H1 (cell line): ENCODE results near the gene PITPNC1. TPM values are rescaled to one million over a fixed set of nuclear protein-coding genes. Genes with fewer than 3 reads are reported as not detected.

Experiments
- CTCF ChIA-PET: fragments of 300-600 bp; sonication (Branson Sonifier 250); formaldehyde crosslinking; loops from one replicate; lab custom pipeline; 2021; ENCODE audit not compliant: partially characterized antibody; lab: Charles Lee
- POLR2A ChIA-PET: fragments of 300-600 bp; sonication (Branson Sonifier 250); formaldehyde crosslinking; loops from one replicate; lab custom pipeline; 2021; ENCODE audit warnings: inconsistent platforms; ENCODE audit not compliant: partially characterized antibody; lab: Charles Lee
- DNase-seq, 2 experiments: peaks; one replicate each; pipeline versions ENCODE4 v3.0.0 to v3.0.0-alpha.2; 2010 to 2022; ENCODE audit warnings: low spot score in 2 of 2, low read depth in 1 of 2, mixed read lengths in 1 of 2
- FAIRE-seq: peaks from 2 replicates; lab custom pipeline; 2011; peaks lifted over from hg19 to GRCh38; lab: Jason Lieb, UNC
- H2AFZ ChIP-seq: 2 replicates; pipeline ENCODE4 v1.8.1; 2012; ENCODE audit warnings: low read length, inconsistent platforms
- H2AK5ac ChIP-seq: 2 replicates; pipeline ENCODE4 v1.6.1; 2013; ENCODE audit warnings: low read depth, low read length
- H2BK120ac ChIP-seq: replicated peaks from 2 replicates; pipeline ENCODE3; 2013; ENCODE audit warnings: low read depth, low read length, inconsistent platforms
- H2BK12ac ChIP-seq: 2 replicates; pipeline ENCODE4 v1.6.1; 2013; ENCODE audit warnings: low read depth, low read length
- H2BK15ac ChIP-seq: 2 replicates; pipeline ENCODE4 v1.6.1; 2013; ENCODE audit warnings: low read length
- H2BK20ac ChIP-seq: 2 replicates; pipeline ENCODE4 v1.6.1; 2013; ENCODE audit warnings: low read length
- H2BK5ac ChIP-seq: 2 replicates; pipeline ENCODE4 v1.6.1; 2013; ENCODE audit warnings: low read depth, low read length
- H3K14ac ChIP-seq: 2 replicates; pipeline ENCODE4 v1.6.1; 2013; ENCODE audit warnings: inconsistent platforms; ENCODE audit not compliant: insufficient read length
- H3K18ac ChIP-seq: 2 replicates; pipeline ENCODE4 v1.6.1; 2013; ENCODE audit warnings: low read length; ENCODE audit errors: extremely low read depth
- H3K23ac ChIP-seq: 2 replicates; pipeline ENCODE4 v1.6.1; 2013; ENCODE audit warnings: inconsistent platforms; ENCODE audit not compliant: insufficient read length
- H3K23me2 ChIP-seq: 2 replicates; pipeline ENCODE4 v1.6.1; 2013; ENCODE audit warnings: low read depth, low read length
- H3K27ac ChIP-seq: 2 replicates; pipeline ENCODE4 v1.6.1; 2011; ENCODE audit warnings: low read depth, low read length, inconsistent platforms
- H3K27me3 ChIP-seq, 4 experiments: replicated peaks in 1 of 4; 1 replicate in 1 of 4; 2 replicates in 3 of 4; pipeline versions ENCODE4 v1.6.1 to v1.8.1; 2011 to 2013; ENCODE audit warnings: low read length in 3 of 4, mild to moderate bottlenecking in 3 of 4, inconsistent platforms in 2 of 4, mixed read lengths in 2 of 4, moderate library complexity in 1 of 4; ENCODE audit not compliant: control insufficient read depth in 3 of 4, insufficient read depth in 3 of 4; ENCODE audit errors: extremely low read depth in 1 of 4
- H3K36me3 ChIP-seq, 4 experiments: 2 replicates each; pipeline versions ENCODE4 v1.6.1 to v1.8.1; 2011 to 2013; ENCODE audit warnings: mild to moderate bottlenecking in 4 of 4, low read length in 3 of 4, moderate library complexity in 2 of 4, control low read depth in 1 of 4, inconsistent platforms in 1 of 4; ENCODE audit not compliant: insufficient read depth in 4 of 4, control insufficient read depth in 2 of 4
- H3K4ac ChIP-seq: replicated peaks from 2 replicates; pipeline ENCODE3; 2013; ENCODE audit warnings: low read length, low read depth, mixed read lengths, inconsistent platforms; ENCODE audit not compliant: insufficient read length
- H3K4me1 ChIP-seq, 4 experiments: replicated peaks in 1 of 4; 1 replicate in 1 of 4; 2 replicates in 3 of 4; pipeline versions ENCODE4 v1.6.1 to v1.8.1; 2011 to 2013; ENCODE audit warnings: low read length in 3 of 4, inconsistent platforms in 2 of 4, mixed read lengths in 1 of 4; ENCODE audit not compliant: insufficient read depth in 4 of 4, control insufficient read depth in 3 of 4
- H3K4me2 ChIP-seq, 2 experiments: 2 replicates each; pipeline versions ENCODE4 v1.6.1 to v1.8.1; 2011 to 2013; ENCODE audit warnings: low read depth in 2 of 2, low read length in 2 of 2, control low read depth in 1 of 2, inconsistent platforms in 1 of 2, mild to moderate bottlenecking in 1 of 2; ENCODE audit not compliant: insufficient read depth in 1 of 2
- H3K4me3 ChIP-seq, 4 experiments: fragments of 200-600, 300-600 bp in 1 of 4; sonication (generic), shearing (Covaris generic), sonication (Bioruptor Twin) in 1 of 4; 2 replicates each; pipeline versions ENCODE4 v1.5.1 to v1.8.1; 2011 to 2016; ENCODE audit warnings: low read length in 4 of 4, low read depth in 3 of 4, control low read depth in 2 of 4, inconsistent platforms in 2 of 4, mild to moderate bottlenecking in 2 of 4, mixed read lengths in 1 of 4, moderate library complexity in 1 of 4; ENCODE audit not compliant: insufficient read depth in 2 of 4; ENCODE audit errors: extremely low read depth in 1 of 4
- H3K56ac ChIP-seq: replicated peaks from 2 replicates; pipeline ENCODE3; 2013; ENCODE audit warnings: low read depth, mild to moderate bottlenecking, mixed read lengths, low read length, inconsistent platforms; ENCODE audit not compliant: insufficient read length
- H3K79me1 ChIP-seq: 2 replicates; pipeline ENCODE4 v1.6.1; 2013; ENCODE audit warnings: low read depth, low read length, control low read depth
- H3K79me2 ChIP-seq, 2 experiments: 2 replicates each; pipeline versions ENCODE4 v1.6.1 to v1.8.1; 2012 to 2013; ENCODE audit warnings: low read length in 2 of 2, mild to moderate bottlenecking in 2 of 2, inconsistent platforms in 1 of 2; ENCODE audit not compliant: insufficient read depth in 2 of 2, control insufficient read depth in 1 of 2
- H3K9ac ChIP-seq, 4 experiments: replicated peaks in 1 of 4; 1 replicate in 1 of 4; 2 replicates in 3 of 4; pipeline versions ENCODE4 v1.6.1 to v1.8.1; 2011 to 2013; ENCODE audit warnings: low read depth in 3 of 4, low read length in 3 of 4, control low read depth in 2 of 4, mild to moderate bottlenecking in 2 of 4, moderate library complexity in 2 of 4, inconsistent platforms in 1 of 4; ENCODE audit errors: extremely low read depth in 1 of 4
- H3K9me3 ChIP-seq, 2 experiments: 2 replicates each; pipeline versions ENCODE4 v1.6.1 to v1.8.1; 2012 to 2013; ENCODE audit warnings: mild to moderate bottlenecking in 2 of 2, moderate library complexity in 2 of 2, control low read depth in 1 of 2, inconsistent platforms in 1 of 2, low read depth in 1 of 2, low read length in 1 of 2, mixed read lengths in 1 of 2; ENCODE audit not compliant: insufficient read depth in 2 of 2
- H4K20me1 ChIP-seq, 2 experiments: replicated peaks in 1 of 2; 2 replicates each; pipeline versions ENCODE3 to v1.8.1; 2011 to 2013; ENCODE audit warnings: inconsistent platforms in 2 of 2, low read length in 2 of 2, mild to moderate bottlenecking in 1 of 2; ENCODE audit not compliant: insufficient read depth in 2 of 2, control insufficient read depth in 1 of 2
- H4K5ac ChIP-seq: 2 replicates; pipeline ENCODE4 v1.6.1; 2013; ENCODE audit warnings: low read length, low read depth, mixed read lengths, inconsistent platforms; ENCODE audit not compliant: insufficient read length
- H4K8ac ChIP-seq: 2 replicates; pipeline ENCODE4 v1.8.0; 2013; ENCODE audit warnings: mild to moderate bottlenecking, moderate library complexity, low read length, inconsistent platforms; ENCODE audit not compliant: insufficient read depth; ENCODE audit errors: extremely low read depth
- H4K91ac ChIP-seq: replicated peaks from 2 replicates; pipeline ENCODE3; 2013; ENCODE audit warnings: low read length, mixed read lengths, inconsistent platforms; ENCODE audit not compliant: insufficient read length
- TAF7 ChIP-seq: optimal IDR thresholded peaks from 2 replicates; pipeline ENCODE3; 2011; ENCODE audit warnings: low read depth, mild to moderate bottlenecking, inconsistent platforms, low read length, moderate library complexity, borderline replicate concordance
- WGBS, 2 experiments: shearing (Covaris generic) in 1 of 2; methylation state at CpG; one replicate each; pipeline versions ENCODE4 v1.1.6 to v1.1.7; 2013 to 2015; ENCODE audit warnings: low lambda C conversion rate in 2 of 2, mixed read lengths in 2 of 2, inconsistent platforms in 1 of 2, low coverage in 1 of 2, missing lambda C conversion rate in 1 of 2; ENCODE audit not compliant: insufficient replicate concordance in 2 of 2, insufficient coverage in 1 of 2, insufficient read length in 1 of 2; ENCODE audit errors: extremely low coverage in 1 of 2, missing lambda C conversion rate in 1 of 2; 5-methylcytosine and 5-hydroxymethylcytosine counted together
- polyA plus RNA-seq, 7 experiments: library from polyadenylated mRNA; depleted of rRNA in 3 of 7; stranded (reverse) in 5 of 7; unstranded in 2 of 7; fragments of >200 nt in 5 of 7; fragments of 200-250 nt in 2 of 7; gene quantifications; 1 replicate in 5 of 7; 2 replicates in 1 of 7; 4 replicates in 1 of 7; pipeline versions ENCODE4 v1.2.1 to v1.2.3, GENCODE V29; 2011 to 2013; ENCODE audit warnings: missing spikeins in 2 of 7, mixed read lengths in 2 of 7
- total RNA-seq: library from RNA; stranded (reverse); fragmentation: NEBNext Ultra II Directional; extraction: Animal tissue kit (Norgen Biotek cat#: 25700); gene quantifications from 2 replicates; pipeline ENCODE4 v1.2.1, GENCODE V29; 2021

PITPNC1 gene
- total and polyA plus RNA-seq, 2 of the 8 experiments (the other 6 are each of a cell fraction or from before 2014, with no cell fraction given): 17.6 to 54.7 TPM

DNA sequence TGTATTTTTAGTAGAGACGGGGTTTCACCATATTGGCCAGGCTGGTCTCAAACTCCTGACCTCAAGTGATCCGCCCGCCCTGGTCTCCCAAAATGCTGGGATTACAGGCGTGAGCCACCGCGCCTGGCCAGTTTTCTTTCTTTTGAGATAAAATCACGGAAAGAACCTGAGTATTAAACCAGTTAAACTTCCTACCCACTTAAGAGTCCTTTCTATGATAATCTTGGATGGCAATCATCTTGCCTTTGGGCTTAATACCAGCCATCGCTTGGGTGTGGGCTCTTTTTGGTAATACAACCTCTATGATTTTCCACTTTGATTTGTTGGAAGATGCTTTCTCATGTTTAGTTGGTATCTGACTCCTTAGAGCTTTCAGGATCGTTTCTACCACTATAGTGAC lies 24.0 kb downstream of the PITPNC1 start:
- H3K4me3 ChIP-seq: no peak overlapping the region
- no peak for DNase-seq
- FAIRE-seq: no peak
- no peak overlapping the region for H3K27ac ChIP-seq
- H4K20me1 ChIP-seq: no peaks in the 10 kb centered on the region
- H2AK5ac ChIP-seq: no peak overlapping the region
- H3K14ac ChIP-seq: no peak overlapping the region
- H3K27me3 ChIP-seq: no peaks in the 10 kb centered on the region
- ChIA-PET CTCF (interaction anchor here (0.6 kb wide), 1 partner anchor 239 kb away, joined by 3 read pairs; no protein-coding TSS in a partner anchor), POLR2A (no interaction called here)
- TF ChIP-seq TAF7: no peak
- peaks cover 0 to 77% of the 10 kb centered on the region in 2 experiments; a peak in 3 of 4 replicates for H3K79me2 ChIP-seq
- H2AFZ ChIP-seq: no peak overlapping the region
- no peak overlapping the region for H3K23ac ChIP-seq
- H3K56ac ChIP-seq: no peak overlapping the region
- no peak overlapping the region for H2BK120ac ChIP-seq
- H2BK12ac ChIP-seq: no peak overlapping the region
- no peaks in the 10 kb centered on the region for H3K23me2 ChIP-seq
- H3K18ac ChIP-seq: no peak overlapping the region
- H3K4ac ChIP-seq: no peak overlapping the region
- no peak overlapping the region for H3K4me2 ChIP-seq
- no peak overlapping the region for H2BK5ac ChIP-seq
- no peak overlapping the region for H2BK15ac ChIP-seq
- H4K5ac ChIP-seq: no peak overlapping the region
- no peaks in the 10 kb centered on the region for H3K9me3 ChIP-seq
- H3K36me3 ChIP-seq: no peaks in the 10 kb centered on the region
- H3K9ac ChIP-seq: no peak overlapping the region
- peaks cover 8% of the 10 kb centered on the region for H3K79me1 ChIP-seq
- no peak overlapping the region for H4K8ac ChIP-seq
- WGBS, 2 experiments: 94% methylated on average over 8 of the region's 9 CpGs; no CpG with 5 or more reads in 1 of the 2 experiments
- H4K91ac ChIP-seq: no peak overlapping the region
- H2BK20ac ChIP-seq: no peak overlapping the region
- H3K4me1 ChIP-seq: peaks cover 0 to 7% (median 2%) of the 10 kb centered on the region in 4 experiments; a peak in 2 of 7 replicates
